Retina (tissue), 1 donor: ENCODE data around the gene DCLK1.
"Not testable (repeated sequence)": the region's sequence is repeated elsewhere in the genome, so short reads cannot be mapped to it uniquely, and the experiment has no call there.

Experiments used
- DNase-seq: peaks from one replicate; pipeline ENCODE4 v3.0.0-alpha.2; 2016

DCLK1 gene

DNA sequence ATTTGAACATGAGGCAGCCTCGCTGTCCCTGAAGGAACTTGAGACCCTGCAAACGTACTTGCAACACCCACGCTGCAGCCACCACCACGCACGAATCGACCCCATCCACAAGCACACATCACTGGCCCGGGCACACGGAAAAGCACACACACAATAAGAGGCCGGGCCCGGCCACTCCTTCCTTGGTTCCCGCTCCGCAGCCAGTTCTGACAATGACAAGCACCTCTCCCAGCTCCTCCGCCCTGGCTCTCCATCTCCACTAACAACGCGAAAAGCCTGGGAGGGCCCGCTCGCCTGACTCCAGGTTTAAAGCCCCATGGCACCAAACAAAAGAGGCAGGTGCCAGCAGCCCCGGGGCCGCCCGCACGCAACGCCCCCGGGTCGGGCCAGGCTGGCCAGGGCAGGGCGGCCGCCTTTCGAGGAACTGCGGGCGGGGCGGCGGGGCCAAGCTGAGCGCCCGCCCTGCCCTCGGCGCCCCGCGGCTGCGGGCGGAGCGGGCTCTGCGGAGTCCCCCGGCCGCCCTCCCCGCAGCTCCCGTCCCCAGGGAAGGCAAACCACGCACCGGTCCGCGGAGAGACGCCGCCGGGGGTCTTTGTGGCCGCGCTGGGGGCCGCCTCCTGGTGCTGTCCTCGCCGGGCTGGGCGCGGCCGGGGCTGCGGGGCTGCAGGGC lies 495 bp downstream of the DCLK1 start:
- peak; percentile 86 for DNase-seq

DNA sequence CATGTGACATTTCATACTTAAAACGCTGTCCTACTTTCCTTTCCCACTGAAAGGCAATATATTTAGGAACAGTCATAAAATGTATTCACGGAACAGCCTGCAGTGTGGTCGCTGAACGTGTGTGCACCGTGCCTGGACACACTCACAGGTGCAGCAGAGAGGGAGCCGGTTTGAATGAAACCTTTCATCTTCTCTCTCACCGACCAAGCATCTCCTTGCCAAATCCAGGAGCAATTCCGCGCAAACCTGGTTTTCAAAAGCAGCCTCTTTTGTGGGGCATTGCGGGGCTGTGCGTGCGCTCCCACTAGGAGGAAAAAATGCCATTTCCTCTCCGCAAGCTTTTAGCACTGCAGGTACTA lies 1.0 kb downstream of the DCLK1 start:
- no peak for DNase-seq

DNA sequence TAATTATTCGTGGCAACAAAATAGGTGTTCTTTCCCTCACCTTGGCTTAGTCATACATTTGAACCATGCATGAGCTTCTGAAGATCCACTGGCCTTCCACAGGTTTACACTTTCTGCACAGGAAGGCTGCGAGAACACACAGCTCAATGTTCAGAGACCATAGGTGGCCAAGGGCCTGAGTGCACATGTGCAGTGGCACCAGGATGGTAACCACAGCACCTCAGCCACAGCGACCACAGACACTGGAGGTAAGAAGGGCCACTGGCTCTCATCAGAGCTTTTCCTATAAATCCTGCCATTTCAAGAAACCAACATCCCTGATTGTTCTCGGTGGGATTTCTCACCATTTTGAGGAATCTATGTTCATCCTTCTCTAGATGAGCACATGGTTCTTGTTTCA lies 1.6 kb downstream of the DCLK1 start:
- DNase-seq, result no peak

DNA sequence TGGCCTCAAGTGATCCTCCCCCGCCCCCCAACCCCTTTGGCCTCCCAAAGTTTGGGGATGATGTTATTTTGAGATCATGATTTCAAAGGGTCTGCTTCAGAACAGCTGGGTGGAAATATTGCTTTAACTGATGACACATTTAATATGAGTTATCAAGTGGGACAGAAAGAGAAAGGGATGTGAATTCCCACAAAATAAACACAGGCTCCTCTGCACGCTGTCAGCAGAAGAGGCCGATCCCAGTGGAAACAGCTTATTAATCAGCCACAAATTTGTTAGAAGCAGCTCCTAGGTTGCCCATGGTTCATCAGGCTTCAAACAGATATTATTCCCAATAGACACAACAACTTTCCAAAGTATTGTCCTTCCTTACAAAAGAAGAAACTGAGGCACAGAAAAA lies 4.7 kb downstream of the DCLK1 start:
- no peak for DNase-seq

DNA sequence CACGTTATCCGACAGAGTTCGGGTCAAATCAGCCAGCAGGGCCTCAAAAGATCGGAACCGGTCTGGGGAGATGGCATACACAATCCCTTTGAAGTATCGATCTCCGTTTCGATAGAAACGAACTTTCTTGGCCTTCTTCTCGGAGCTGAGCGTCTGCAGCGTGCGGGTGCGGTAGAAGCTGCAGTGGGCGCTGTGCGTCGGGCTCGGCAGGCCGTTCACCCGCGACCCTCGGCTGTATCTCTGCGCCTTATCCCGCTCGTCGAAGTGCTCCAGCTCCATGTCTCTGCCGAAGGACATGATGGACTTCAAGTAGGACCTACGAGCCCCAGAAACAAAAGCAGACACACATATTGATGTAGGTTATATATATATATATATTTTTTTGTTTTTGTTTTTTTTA lies 5.3 kb downstream of the DCLK1 start:
- no peak for DNase-seq

DNA sequence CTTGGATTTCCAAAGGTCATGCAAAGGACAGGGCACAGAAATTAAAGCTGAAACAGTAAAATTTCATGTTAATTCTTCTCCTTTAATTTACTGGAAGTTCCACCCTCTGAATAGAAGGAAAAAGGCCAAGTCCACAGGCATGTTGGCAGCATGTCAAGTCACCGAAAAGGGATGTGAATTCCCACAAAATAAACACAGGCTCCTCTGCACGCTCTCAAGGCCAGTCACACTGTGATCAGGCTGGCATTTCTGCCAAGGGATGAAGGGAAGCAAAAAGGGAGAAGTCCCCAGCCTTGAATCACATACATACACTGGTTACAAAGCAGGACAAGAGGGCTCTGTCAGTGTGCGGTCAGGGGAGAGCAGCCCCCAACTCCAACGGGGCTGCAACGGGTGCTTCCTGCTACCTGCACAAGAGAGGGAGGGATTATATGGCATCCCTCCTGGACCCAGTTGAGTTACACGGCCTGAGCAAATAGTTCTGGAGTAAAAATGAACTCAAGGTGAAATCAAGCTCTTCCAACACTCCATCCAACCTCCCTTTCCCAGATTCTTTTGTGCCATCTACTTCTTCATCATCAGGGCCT lies 6.9 kb downstream of the DCLK1 start:
- no peak for DNase-seq

DNA sequence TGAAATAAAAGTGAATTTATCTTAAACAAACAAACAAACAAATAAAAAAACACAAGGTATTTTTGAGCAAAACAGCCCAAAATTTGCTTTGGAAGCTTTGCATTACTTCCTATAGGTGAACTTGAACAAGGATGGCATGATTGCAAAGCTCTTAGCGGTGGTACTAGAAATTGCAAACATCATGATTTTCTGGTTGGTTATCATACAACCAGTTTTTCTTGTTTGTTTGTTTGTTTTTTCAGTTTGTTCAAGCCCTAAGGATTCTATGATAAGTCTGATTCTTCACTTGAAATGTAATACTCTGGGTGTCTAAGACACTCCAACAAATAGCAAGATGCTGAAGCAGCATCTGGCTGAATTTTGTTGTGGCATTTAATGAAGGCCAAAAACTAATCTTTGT lies 15.9 kb downstream of the DCLK1 start:
- DNase-seq, result no peak

DNA sequence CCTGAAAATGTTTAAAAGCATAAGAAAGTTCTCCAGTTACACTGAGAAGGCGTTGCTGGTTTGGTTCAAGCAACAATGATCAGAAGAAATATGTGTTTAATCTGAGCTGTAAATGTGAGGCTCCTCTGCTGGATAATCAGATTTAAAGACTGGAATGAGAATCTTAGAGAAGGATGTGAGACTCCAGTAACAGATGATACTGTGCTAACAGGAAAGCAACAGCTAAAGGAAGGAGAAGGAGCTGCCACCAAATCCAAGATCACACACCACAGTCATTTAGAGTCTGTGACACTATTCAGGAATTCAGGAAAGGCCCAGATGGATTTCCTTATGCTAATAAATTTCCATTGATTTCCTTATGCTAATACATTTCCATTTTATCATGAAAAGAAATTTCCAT lies 16.9 kb downstream of the DCLK1 start:
- DNase-seq, result no peak

DNA sequence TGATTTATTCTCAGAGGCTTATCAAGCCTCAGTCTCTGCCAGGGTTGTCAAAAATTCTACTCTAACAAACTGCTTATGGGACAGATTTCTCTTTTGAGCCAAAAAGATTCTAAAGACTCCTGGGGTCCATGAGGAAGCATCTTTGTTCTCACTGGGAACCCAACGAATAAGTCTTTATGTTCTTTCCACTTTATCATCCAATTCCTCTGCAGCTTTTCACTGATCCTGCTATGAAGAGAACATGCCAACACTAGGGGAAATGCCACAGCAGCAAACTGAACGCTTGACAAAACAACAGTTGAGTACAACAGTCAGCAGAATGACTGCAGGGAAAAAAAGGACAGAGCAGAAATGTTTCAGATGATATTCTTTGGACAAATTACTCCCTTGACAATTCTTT lies 22.2 kb downstream of the DCLK1 start:
- DNase-seq, result no peak

DNA sequence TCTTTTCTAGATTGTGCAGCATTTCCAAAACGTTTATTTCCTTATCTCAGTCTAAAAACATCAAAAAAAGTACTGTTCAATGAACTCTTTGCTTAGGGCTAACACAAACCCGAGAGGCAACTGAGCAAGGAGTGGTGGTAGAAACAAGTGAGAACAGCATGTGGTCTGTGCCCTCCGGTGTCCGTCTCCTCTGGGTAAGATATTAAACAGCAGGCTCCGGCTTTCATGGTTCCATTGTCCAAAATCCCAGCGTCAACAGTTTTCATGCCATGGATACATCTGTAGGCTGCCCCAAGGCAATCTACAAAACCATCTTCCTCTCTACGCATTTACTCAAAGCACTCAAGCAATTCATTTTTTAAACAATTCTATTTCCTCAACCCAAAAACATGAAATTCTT lies 22.8 kb downstream of the DCLK1 start:
- DNase-seq, result no peak

DNA sequence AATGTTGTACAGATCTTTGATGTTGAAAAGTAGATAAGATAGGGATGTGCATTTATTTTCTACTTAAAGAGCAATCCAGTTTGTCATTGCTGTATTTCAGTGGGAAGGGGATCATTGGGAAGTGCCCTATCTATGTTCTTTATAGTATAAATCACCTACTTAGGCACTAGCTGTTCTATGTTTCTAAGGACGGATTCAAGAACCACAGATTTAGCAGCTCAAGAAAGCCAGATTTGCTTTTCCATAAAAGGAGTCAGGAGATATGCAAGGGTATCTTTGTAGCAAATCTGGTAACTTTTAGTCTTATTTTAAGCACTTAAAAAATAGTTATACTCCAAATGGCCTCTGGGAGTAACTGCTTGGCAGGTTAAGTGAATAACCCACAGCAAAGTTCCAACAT lies 23.7 kb downstream of the DCLK1 start:
- DNase-seq, result no peak

DNA sequence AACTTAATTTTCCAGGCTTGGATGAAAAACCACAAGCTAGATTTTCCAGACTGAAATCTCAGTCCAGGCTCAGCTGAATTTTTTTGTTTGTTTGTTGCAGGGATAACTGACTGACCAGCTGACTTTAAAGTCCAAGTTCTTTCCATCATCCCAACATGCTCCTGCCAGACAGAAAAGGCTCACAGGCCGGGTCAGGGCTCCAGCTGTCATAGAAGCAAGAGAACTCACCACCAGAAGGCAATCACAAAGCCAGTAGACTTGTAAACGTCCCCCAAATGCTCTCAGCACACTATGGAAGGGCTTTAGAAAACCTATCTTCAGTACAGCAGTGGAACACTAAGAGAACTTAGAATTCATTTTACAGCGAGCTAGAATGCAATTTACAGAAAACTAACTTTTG lies 25.5 kb downstream of the DCLK1 start:
- DNase-seq, result no peak

DNA sequence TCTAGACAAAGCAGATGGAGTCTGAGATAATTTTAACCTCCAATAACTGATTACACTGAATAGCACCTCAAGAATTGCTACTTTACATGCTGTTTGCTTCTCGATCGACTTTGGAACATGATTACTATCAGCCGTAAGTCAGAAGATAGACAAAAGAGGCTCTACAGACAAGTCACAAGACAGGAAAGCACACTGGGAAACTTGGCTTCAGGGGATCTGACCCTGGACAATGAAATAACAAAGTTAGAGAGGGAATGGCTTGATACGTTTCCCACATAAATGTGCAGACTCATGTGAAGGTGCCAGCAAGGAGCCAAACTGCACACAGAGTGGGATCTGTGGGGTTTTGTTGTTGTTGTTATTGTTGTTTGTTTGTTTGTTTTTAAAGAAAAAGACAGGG lies 28.5 kb downstream of the DCLK1 start:
- DNase-seq, result no peak

DNA sequence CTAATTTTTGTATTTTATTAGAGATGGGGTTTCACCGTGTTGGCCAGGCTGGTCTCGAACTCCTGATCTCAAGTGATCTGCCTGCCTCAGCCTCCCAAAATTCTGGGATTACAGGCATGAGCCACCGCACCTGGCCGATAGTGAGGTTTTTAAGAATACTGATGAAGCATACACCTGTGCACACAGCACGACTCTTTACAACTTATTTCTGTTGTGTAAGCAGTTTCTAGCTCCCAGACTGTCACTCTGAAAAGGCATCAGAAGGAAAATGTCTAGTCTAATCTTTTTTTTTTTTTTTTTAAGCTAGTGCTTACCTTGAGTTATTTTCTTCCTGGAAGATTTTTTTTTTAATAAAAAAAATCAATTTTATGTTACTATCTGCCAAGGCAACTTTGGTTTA lies 29.3 kb downstream of the DCLK1 start:
- not testable (repeated sequence) for DNase-seq

DNA sequence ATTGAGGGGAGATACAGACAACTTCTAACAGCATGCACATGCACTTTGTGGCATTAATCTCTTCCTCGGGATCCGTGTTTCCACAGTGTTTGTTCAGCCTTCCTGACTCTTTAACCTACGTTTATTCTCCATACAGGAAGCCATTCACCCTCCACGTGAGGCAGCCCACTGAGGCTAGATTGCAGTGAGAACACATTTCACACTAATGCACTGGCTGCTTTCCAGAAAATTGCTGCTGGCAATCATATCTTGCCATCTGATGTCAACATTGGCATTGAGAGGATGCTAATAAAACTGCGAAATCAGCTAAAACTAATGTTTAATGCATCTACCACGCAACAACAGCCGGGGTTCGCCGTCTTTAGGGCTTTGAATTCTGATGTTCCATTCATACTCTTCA lies 30.0 kb downstream of the DCLK1 start:
- no peak for DNase-seq

DNA sequence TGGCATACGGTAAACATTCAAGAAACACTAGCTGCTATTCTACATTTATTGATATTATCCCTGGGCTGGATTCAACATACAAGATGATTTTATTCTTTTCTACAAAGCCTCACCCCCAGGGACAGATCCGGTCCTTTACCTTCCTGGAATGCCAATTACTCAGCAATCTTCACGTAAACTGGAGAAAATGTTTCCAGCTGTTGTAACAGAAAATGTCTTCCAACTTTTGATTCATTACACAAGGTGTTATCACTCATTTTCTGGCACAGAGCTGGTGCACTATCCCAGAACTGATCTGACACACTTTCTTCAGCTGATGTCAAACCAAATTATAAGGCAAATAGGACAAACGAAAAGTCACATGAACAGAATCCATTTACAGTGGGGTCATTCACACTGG lies 33.1 kb downstream of the DCLK1 start:
- DNase-seq, result no peak

DNA sequence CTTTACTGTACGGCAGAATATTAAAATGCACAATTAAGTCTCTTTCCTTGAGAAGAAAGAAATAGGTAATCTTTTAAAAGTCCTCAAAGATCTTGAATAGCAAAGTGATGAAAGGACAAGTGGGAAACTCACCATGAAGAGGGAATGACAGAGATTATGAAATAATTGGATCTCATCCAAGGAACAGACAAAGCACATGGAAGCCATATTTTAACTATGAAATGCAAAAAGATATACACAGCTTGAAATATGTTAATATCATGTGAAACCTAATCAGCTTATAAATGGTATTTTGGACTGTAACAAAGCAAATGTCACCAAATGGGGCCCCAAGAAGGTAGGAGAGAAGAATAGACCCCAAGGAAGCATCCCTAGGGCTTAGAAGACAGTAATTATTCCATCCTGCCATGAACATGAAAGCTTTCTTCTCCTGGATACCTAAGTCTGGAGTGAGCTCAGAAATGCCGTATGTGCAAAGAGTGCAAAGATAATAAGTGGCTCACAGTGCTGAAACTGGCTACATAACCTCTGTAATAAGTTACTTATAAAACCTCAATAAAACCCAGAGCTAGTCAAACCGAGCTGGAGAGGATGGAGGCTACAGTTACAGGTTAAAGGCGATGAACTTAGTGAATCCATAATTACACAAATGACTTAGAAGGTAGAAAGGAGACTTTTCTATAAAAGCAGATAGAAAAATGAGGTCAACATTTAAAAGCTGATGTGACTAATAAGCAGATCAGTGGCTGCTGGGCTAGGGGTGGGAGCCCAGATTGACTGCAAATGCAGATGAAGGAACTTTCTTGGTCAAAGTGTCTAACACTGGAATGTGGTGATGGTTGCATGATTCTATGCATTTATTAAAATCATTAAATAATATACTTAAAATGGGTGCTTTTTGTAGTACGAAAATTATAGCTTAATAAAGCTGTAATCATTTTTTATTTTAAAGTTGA lies 34.4 kb downstream of the DCLK1 start:
- DNase-seq, result no peak

DNA sequence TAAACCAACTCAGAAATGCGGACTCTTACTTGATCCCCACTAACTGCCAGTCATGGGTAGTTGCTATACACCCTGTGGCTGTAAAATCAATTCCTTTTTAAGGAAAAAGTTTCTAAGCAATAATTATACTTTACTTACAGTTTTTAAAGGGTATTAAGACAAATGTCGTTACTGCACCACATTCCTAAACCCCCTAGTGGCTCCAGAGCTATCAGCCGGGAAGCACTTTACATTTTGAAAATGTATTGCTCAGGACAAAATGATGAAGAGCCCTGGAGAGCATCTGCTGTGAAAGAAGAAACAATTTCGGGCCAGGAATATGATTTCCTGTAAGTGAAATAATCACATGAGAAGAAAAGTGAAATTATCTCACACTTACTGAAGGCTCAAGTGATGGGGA lies 36.7 kb downstream of the DCLK1 start:
- DNase-seq, result no peak

DNA sequence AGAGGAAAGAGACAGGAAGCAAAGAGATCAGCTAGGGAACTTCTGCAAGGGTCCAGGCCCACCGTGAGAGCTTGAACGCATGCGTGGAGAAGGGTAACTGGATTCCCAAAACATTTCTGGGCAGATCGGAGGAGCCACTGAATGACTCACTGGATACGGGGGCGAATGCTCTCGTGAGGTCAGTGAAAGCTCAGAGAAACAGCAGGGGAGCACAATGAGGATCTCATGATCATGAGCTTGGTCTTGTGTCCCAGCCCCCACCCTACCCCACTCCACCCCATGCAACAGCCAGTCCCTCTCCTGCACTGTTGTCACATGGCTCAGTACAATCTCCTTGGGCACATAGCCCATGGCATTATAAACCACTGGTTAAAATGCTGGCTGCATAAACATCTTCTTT lies 40.6 kb downstream of the DCLK1 start:
- DNase-seq, result no peak

DNA sequence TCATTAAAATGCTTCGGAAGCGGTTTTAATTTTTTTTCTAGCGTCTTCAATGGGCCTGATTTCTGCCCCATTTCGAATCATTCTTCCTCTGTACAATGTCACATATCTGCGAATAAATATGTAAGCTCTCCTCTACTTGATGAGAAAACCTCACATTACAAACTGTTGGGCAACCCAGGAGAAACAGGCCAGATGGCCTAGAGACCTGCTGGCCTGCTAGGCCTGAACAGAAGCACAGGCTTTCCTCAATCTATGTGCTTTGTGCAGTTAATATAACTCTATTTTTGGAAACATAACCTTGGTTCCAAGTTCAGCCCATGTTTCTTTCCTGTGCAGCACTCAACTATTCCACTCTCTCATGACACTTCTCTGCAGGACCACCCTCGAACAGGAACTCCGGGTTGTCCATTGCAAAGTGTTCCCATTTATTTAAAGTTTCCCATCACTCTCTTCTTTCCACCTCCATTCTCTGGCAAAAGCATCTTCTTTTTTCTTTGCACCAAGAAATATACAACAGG lies 42.0 kb downstream of the DCLK1 start:
- DNase-seq, result no peak

DNA sequence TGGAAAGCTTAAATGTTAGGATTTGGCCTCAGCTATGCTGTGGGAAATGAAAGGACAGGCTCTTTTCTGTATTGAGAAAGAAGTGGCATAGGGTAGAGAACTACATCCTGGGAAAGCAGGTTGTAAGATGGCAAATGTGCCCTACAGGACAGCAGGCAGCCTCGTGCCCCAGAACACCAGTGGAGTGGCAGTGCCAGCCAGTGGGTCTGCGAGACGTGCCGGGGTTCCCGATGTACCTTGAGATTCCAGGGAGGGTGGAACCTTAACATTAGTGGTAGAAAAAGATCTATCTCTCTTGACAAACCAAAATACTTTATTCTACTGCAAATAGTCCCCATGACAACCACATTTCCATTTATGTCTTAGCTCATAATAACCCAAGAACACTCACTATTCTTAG lies 42.7 kb downstream of the DCLK1 start:
- DNase-seq, result no peak

DNA sequence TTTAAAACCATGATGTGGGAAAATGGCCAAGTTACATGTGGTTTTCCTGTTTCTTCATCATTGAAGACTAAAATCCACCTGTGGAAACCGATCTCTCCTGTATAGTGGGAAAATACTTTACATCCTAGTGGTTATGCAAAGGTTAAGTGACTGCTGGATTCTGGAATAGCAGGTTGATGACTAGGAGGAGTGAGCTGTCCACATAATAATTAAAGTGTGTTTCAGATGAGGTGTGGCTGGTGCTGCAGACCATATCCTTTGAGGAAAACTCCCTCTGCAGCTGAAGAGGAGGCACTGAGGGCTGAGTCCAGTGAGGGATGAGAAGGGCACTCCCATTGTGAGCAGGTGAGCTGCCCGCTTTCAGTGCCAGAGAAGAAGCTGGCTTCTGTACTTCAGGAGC lies 43.2 kb downstream of the DCLK1 start:
- no peak for DNase-seq

DNA sequence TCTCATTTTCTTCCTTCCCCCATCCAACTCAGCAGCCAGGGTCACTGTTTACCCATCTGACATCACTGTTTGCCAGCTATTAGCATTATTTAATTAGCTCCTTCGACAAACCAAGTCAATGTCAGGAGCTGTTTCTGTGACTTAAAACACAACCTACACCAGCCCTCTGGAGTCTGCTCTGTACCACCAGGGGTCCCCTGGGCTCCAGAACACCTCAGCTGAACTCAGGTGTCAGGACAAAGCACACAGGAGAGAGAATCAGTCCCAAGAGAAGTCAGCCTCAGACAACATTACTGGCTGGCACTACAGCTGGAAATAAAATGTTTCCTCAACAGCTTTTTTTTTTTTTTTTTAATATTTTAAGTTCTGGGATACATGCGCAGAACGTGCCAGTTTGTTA lies 45.1 kb downstream of the DCLK1 start:
- no peak for DNase-seq

DNA sequence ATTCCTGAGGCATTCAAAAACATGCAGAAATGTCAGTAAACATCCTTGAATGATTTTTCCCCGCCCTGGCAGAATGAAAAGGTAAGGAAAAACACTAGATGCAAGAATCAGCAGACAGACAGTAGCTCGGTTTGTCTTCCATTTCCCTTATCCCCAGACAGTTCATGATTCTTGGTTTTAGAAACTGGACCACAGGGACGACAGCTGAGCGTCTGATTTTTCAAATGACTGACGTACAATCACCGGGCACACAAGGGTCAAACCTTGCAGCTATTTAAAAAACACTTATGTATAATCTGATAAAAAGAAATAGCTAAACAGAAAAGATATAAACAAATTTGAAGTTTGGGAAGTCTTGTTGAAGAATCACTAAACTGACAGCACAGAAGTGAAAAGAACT lies 47.1 kb downstream of the DCLK1 start:
- DNase-seq, result no peak
